Measurements from ENCODE around the gene C12orf57.

The C12orf57 gene

GRCh38 chr12:6937481-6938352, 6.1 kb upstream of the C12orf57 start:
- DNase-seq (ENCODE audit: low read depth in 2 of 2), result peak; percentile 83 to 87

DNA sequence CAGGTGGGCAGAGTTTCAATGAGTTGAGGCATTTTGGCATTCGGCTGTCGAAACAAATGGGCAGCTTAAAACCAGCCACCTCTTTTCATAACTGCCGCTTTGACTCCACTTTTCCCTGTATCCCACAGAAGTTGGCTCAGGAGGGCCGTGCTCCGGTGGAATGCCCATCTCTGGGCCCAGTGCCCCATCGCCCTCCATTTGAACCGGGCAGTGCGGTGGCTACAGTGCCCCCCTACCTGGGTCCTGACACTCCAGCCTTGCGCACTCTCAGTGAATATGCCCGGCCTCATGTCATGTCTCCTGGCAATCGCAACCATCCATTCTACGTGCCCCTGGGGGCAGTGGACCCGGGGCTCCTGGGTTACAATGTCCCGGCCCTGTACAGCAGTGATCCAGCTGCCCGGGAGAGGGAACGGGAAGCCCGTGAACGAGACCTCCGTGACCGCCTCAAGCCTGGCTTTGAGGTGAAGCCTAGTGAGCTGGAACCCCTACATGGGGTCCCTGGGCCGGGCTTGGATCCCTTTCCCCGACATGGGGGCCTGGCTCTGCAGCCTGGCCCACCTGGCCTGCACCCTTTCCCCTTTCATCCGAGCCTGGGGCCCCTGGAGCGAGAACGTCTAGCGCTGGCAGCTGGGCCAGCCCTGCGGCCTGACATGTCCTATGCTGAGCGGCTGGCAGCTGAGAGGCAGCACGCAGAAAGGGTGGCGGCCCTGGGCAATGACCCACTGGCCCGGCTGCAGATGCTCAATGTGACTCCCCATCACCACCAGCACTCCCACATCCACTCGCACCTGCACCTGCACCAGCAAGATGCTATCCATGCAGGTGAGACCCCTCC, 5.2 kb upstream of the C12orf57 start:
- DNase-seq (ENCODE audit: low read depth in 2 of 2), result no peak

GRCh38 chr12:6939191-6939540, 4.7 kb upstream of the C12orf57 start:
- DNase-seq (ENCODE audit: low read depth in 2 of 2), result no peak

- no peak for DNase-seq (ENCODE audit: low read depth in 2 of 2)
These were observed 2.6 kb upstream of the C12orf57 start for GRCh38 chr12:6941267-6941666.

DNA sequence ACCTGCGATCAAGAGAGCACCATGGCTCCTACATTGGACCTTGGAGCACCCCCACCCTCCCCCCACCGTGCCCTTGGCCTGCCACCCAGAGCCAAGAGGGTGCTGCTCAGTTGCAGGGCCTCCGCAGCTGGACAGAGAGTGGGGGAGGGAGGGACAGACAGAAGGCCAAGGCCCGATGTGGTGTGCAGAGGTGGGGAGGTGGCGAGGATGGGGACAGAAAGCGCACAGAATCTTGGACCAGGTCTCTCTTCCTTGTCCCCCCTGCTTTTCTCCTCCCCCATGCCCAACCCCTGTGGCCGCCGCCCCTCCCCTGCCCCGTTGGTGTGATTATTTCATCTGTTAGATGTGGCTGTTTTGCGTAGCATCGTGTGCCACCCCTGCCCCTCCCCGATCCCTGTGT, 2.0 kb upstream of the C12orf57 start:
- DNase-seq (ENCODE audit: low read depth in 2 of 2), result no peak

GRCh38 chr12:6942331-6942665, 1.5 kb upstream of the C12orf57 start:
- DNase-seq (ENCODE audit: low read depth in 2 of 2), result no peak

- DNase-seq (ENCODE audit: low read depth in 2 of 2), result no peak
These were observed 467 bp upstream of the C12orf57 start for GRCh38 chr12:6943389-6943721.

DNA sequence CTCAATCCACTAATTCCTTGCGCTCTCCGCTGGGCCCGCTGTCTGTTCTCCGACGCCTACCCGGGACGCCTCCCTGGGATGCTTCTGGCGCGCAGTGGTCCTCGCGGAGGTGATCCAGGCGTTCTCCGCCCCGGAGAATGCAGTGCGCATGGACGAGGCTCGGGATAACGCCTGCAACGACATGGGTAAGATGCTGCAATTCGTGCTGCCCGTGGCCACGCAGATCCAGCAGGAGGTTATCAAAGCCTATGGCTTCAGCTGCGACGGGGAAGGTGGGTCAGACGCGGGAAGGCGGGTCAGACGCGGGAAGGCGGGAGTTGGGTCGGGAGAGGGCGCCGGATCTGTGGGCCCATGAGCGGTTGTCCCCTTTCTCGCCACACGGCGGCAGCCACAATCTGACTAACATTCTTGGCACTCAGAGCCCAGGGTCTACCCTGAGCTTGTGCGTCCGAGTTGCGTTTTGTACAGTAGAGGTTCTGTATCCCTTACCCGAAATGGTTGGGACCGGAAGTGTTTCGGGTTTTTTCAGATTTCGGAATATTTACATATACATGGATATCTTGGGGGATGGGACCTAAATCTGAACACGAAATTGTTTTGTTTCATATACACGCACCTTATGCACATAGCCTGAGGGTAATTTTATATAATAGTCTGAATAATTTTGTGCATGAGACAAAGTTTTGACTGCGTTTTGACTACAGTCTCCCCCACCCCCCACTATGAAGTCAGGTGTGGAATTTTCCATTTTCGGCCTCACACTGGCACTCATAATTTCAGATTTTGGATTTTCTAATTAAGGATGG, 762 bp downstream of the C12orf57 start:
- peak; percentile 73 to 76 for DNase-seq (ENCODE audit: low read depth in 2 of 2)

DNA sequence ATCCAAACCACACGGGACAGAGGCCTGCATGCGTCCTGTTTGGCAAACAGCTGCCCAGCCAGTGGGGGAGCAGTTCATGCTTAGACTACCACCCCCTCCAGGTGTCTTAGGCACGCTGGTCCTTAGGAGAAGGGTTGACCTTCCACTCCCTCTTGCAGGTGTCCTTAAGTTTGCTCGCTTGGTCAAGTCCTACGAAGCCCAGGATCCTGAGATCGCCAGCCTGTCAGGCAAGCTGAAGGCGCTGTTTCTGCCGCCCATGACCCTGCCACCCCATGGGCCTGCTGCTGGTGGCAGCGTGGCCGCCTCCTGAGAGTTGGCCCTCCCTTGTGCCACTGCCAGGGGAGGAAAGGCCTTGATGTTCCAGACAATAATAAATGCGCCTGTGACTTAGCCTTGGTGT, 1.8 kb downstream of the C12orf57 start:
- no peak for DNase-seq (ENCODE audit: low read depth in 2 of 2)

- DNase-seq (ENCODE audit: low read depth in 2 of 2), result no peak
These were observed 2.5 kb downstream of the C12orf57 start for GRCh38 chr12:6946033-6946919.

DNA sequence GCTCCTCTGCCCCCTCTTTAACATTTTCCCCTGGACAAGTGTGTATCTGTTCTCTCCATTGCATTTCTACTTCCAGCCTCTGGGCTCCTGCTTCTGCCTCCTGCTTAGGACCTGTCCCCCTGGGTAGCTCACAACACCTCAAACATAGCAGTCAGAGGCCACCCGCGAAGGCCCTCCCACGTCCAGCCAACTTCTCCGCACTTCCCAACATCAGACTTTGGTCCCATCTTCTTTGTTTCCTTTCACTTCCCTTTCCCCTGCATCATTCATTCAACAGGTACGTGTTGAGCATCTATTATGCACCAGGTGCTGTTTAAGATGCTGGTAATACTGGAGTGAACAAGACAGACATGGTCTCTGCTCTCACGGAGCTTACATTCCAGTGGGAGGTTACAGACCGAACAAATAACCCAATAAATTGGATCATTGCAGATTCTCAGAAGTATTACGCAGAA, 3.1 kb downstream of the C12orf57 start:
- no peak for DNase-seq (ENCODE audit: low read depth in 2 of 2)

- DNase-seq (ENCODE audit: low read depth in 2 of 2), result no peak
These were observed 3.8 kb downstream of the C12orf57 start for GRCh38 chr12:6947615-6948014.

DNA sequence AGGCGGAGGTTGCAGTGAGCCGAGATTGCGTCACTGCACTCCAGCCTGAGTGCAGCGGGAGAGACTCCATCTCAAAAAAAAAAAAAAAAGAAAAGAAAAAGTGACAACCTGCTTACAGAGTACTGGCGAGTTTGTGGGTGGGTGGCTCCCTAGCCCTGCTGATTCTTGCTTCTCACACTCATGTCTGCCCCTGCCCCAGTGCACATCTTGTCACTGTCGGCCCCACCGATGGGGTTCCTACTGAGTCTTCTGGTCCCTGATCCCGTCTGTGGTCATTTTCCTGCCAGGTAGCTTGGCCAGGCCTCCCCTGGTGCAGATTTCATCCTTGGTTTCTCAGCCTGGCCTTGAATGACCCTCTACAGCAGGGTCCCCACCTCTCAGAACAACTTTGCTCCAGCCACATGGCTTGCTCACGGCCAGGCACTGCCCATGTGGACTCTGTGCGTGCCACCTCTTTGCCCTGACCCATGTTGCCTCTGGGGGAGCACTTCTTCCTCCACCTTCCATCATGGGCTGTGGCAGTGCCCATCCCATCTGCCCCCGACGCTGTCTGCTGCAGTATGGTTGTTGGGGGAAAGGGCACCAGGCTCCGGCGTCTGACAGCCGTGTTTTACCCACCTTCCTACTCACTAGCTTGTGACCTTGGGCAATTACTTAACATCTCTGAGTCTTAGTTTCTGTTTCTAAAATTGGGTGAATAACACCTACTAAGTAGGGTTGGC, 5.2 kb downstream of the C12orf57 start:
- DNase-seq (ENCODE audit: low read depth in 2 of 2), result no peak

- DNase-seq (ENCODE audit: low read depth in 2 of 2), result no peak
These were observed 6.6 kb downstream of the C12orf57 start for GRCh38 chr12:6950401-6950801.

GRCh38 chr12:6950811-6951540, 7.2 kb downstream of the C12orf57 start, which contains the start of gene PTPN6:
TSS of gene PTPN6 (plus strand) at chr12:6951356. CDS start at chr12:6951513, 157 bp downstream.
- DNase-seq (ENCODE audit: low read depth in 2 of 2), result peak in 1 of 2 donors; percentile 65

DNA sequence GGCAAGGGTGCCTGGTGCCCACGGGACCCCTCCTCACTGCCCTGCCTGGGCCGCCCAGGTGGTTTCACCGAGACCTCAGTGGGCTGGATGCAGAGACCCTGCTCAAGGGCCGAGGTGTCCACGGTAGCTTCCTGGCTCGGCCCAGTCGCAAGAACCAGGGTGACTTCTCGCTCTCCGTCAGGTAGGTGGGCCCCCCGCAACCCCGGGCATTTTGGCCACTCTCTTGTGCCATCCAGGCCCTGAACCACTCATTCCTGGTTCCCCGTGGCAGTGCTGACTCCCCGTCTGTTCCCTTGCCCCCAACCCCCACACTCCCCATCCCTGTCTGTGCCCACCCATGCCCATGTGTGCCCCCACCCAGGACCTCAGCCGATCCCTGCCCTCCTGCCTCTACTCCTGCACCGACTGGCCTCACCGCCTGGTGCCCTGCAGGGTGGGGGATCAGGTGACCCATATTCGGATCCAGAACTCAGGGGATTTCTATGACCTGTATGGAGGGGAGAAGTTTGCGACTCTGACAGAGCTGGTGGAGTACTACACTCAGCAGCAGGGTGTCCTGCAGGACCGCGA, 7.8 kb downstream of the C12orf57 start:
- no peak for DNase-seq (ENCODE audit: low read depth in 2 of 2)

DNA sequence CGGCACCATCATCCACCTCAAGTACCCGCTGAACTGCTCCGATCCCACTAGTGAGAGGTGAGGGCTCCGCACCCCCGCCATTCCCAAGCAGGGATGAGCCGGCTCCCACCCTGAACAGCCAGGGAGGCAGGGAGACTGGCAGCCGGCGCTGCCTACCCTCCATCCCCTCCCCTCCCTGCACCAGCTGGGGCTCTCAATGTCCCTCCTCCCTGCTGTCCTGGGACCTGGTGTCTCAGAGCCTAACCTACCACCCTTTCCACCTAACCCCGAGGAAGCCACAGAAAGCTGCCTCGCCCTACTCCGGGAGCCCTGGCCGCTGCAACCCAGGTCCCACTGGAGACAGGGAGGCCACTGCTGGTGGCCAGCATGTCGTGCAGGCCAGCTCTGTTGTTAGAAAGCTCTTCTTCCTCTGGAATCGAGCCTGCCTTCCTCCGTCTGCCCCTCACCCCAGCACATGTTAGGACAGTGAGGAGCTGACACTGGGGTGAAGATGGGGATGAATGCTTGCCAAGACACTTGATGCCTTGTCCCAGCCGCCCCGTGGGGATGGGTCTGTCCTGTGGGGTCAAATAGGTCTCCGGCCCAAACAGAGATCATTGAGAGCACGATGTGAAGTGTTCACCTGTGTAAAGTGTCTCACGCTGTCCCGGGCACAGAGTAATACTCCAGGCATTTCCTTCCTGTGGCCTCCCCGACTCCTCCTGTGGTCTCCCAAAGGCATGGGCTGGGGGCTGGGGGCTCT, 8.5 kb downstream of the C12orf57 start:
- no peak for DNase-seq (ENCODE audit: low read depth in 2 of 2)

- no peak for DNase-seq (ENCODE audit: low read depth in 2 of 2)
These were observed 9.1 kb downstream of the C12orf57 start for GRCh38 chr12:6952863-6953441.

All from activated CD8-positive, alpha-beta memory T cell treated with anti-CD3 and anti-CD28 coated beads for 4 hours (primary cell).